ENCODE data around the gene CD99. TPM values are rescaled to one million over a fixed set of nuclear protein-coding genes. Genes with fewer than 3 reads are reported as not detected.

Gene CD99
- total and polyA plus RNA-seq, 2 donors (not counting 1 experiment from before 2014, with no cell fraction given) = 70.7 to 133 TPM

DNA sequence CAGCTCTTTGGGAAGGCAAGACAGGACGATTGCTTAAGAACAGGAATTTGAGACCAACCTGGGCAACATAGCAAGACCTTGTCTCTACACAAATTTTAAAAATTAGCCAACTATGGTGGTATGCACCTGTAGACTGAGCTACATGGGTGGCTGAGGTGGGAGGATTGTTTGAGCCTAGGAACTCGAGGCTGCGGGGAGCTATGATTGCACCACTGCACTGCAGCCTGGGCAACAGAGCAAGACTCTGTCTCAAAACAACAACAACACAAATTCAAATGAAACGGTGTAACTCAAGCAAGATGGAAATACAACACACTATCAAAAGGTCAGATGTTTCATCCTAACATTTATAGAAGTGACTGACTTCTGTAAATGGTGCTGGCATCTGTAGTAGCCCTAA, 97.9 kb downstream of the CD99 start:
- no peaks in the 10 kb centered on the region for H3K4me1 ChIP-seq (ENCODE audit: control insufficient read depth in 2 of 2, insufficient read depth in 2 of 2, low read length in 2 of 2)
- ATAC-seq (ENCODE audit: low read depth) = no peak
- peaks cover 16% of the 10 kb centered on the region for H3K27me3 Mint-ChIP-seq
- H3K27ac Mint-ChIP-seq = no peak overlapping the region
- H3K9me3 Mint-ChIP-seq (ENCODE audit: insufficient read depth) = no peaks in the 10 kb centered on the region
- no peaks in the 10 kb centered on the region for H3K36me3 ChIP-seq (replicated peaks in 1 of 2; ENCODE audit: control extremely low read depth in 1 of 2, control insufficient read depth in 1 of 2, extremely low read depth in 1 of 2, insufficient read depth in 2 of 2, low read length in 1 of 2)
- no CpG with 5 or more reads among the region's 4 CpGs for WGBS (ENCODE audit: insufficient coverage)
- H3K4me3 Mint-ChIP-seq = no peak overlapping the region
- H2AFZ ChIP-seq (ENCODE audit: insufficient read depth, low read depth, low read length, poor library complexity, severe bottlenecking) = no peak overlapping the region
- no peak for DNase-seq
- CTCF ChIA-PET = no interaction called here
- no peaks in the 10 kb centered on the region for H3K27me3 ChIP-seq (replicated peaks in 1 of 4; ENCODE audit: control extremely low read depth in 1 of 4, control insufficient read depth in 3 of 4, insufficient read depth in 4 of 4, low read length in 3 of 4)
- POLR2A ChIA-PET = no interaction called here
- no peaks in the 10 kb centered on the region for H3K4me1 Mint-ChIP-seq
- TF ChIP-seq, protein P1, sequence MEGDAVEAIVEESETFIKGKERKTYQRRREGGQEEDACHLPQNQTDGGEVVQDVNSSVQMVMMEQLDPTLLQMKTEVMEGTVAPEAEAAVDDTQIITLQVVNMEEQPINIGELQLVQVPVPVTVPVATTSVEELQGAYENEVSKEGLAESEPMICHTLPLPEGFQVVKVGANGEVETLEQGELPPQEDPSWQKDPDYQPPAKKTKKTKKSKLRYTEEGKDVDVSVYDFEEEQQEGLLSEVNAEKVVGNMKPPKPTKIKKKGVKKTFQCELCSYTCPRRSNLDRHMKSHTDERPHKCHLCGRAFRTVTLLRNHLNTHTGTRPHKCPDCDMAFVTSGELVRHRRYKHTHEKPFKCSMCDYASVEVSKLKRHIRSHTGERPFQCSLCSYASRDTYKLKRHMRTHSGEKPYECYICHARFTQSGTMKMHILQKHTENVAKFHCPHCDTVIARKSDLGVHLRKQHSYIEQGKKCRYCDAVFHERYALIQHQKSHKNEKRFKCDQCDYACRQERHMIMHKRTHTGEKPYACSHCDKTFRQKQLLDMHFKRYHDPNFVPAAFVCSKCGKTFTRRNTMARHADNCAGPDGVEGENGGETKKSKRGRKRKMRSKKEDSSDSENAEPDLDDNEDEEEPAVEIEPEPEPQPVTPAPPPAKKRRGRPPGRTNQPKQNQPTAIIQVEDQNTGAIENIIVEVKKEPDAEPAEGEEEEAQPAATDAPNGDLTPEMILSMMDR (IDR thresholded peaks at IDR 0.05) = no peak
- no peak for TF ChIP-seq EZH2 (IDR thresholded peaks at IDR 0.05; ENCODE audit: borderline replicate concordance, insufficient read depth, low read depth, low read length, poor library complexity, severe bottlenecking)
- H3K9me3 ChIP-seq (ENCODE audit: control extremely low read depth in 1 of 3, control insufficient read depth in 2 of 3, insufficient read depth in 1 of 3, low read length in 2 of 3) = no peaks in the 10 kb centered on the region
- no peak overlapping the region for H3K27ac ChIP-seq (ENCODE audit: low read length in 2 of 2)
- no peak overlapping the region for H3K4me3 ChIP-seq (ENCODE audit: control extremely low read depth in 1 of 5, extremely low read depth in 1 of 5, insufficient read depth in 1 of 5, low read depth in 2 of 5, low read length in 4 of 5)
- no peak overlapping the region for H3K4me2 ChIP-seq (replicated peaks; ENCODE audit: low read depth, low read length, poor library complexity, severe bottlenecking)
- intact Hi-C loops (cut with micrococcal nuclease) = no loop called here
- no peaks in the 10 kb centered on the region for H4K20me1 ChIP-seq (ENCODE audit: control insufficient read depth, insufficient read depth, low read length, poor library complexity, severe bottlenecking)
- no peaks in the 10 kb centered on the region for H3K79me2 ChIP-seq (ENCODE audit: control insufficient read depth, insufficient read depth, low read length)
- H3K9ac ChIP-seq (ENCODE audit: low read length) = no peak overlapping the region

DNA sequence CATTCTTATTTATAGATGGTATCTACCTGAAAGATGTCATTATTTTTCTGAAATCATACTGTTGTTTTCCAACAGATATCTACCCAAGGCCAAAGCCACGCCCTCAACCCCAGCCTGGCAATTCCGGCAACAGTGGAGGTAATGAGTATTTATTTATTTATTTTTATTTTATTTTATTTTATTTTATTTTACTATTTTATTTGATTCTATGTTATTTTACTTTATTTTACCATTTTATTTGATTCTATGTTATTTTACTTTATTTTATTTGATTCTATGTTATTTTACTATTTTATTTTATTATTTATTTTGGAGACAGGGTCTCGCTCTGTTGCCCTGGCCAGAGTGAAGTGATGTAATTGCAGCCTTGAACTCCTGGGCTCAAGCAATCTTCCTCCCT, 98.5 kb downstream of the CD99 start:
- intact Hi-C loops (cut with micrococcal nuclease) = no loop called here
- H3K4me1 ChIP-seq (ENCODE audit: control insufficient read depth in 2 of 2, insufficient read depth in 2 of 2, low read length in 2 of 2) = no peaks in the 10 kb centered on the region
- H3K9me3 ChIP-seq (ENCODE audit: control extremely low read depth in 1 of 3, control insufficient read depth in 2 of 3, insufficient read depth in 1 of 3, low read length in 2 of 3) = no peaks in the 10 kb centered on the region
- H3K27me3 ChIP-seq (replicated peaks in 1 of 4; ENCODE audit: control extremely low read depth in 1 of 4, control insufficient read depth in 3 of 4, insufficient read depth in 4 of 4, low read length in 3 of 4) = no peaks in the 10 kb centered on the region
- CTCF ChIA-PET = no interaction called here
- TF ChIP-seq EZH2 (IDR thresholded peaks at IDR 0.05; ENCODE audit: borderline replicate concordance, insufficient read depth, low read depth, low read length, poor library complexity, severe bottlenecking) = no peak
- TF ChIP-seq, protein P1 (IDR thresholded peaks at IDR 0.05) = no peak
- ATAC-seq (ENCODE audit: low read depth) (no peak), DNase-seq (no peak)
- no peaks in the 10 kb centered on the region for H3K36me3 ChIP-seq (replicated peaks in 1 of 2; ENCODE audit: control extremely low read depth in 1 of 2, control insufficient read depth in 1 of 2, extremely low read depth in 1 of 2, insufficient read depth in 2 of 2, low read length in 1 of 2)
- Mint-ChIP-seq H3K4me1 (no peaks in the 10 kb centered on the region), H3K27me3 (peaks cover 16% of the 10 kb centered on the region), H3K27ac (no peak overlapping the region), H3K4me3 (no peak overlapping the region), H3K9me3 (ENCODE audit: insufficient read depth) (no peaks in the 10 kb centered on the region)
- no peak overlapping the region for H3K9ac ChIP-seq (ENCODE audit: low read length)
- no peak overlapping the region for H3K27ac ChIP-seq (ENCODE audit: low read length in 2 of 2)
- no peaks in the 10 kb centered on the region for H4K20me1 ChIP-seq (ENCODE audit: control insufficient read depth, insufficient read depth, low read length, poor library complexity, severe bottlenecking)
- no peaks in the 10 kb centered on the region for H3K79me2 ChIP-seq (ENCODE audit: control insufficient read depth, insufficient read depth, low read length)
- H2AFZ ChIP-seq (ENCODE audit: insufficient read depth, low read depth, low read length, poor library complexity, severe bottlenecking) = no peak overlapping the region
- POLR2A ChIA-PET = no interaction called here
- H3K4me2 ChIP-seq (replicated peaks; ENCODE audit: low read depth, low read length, poor library complexity, severe bottlenecking) = no peak overlapping the region
- WGBS (ENCODE audit: insufficient coverage) = no CpG with 5 or more reads among the region's 3 CpGs
- H3K4me3 ChIP-seq (ENCODE audit: control extremely low read depth in 1 of 5, extremely low read depth in 1 of 5, insufficient read depth in 1 of 5, low read depth in 2 of 5, low read length in 4 of 5) = no peak overlapping the region

Other genes starting within 250 kb of the CD99 start
- 39.0 and 46.2 TPM in 2 replicates for gene DHRSX, start 190.3 kb upstream of the CD99 start, total RNA-seq
- 14.1 and 18.8 TPM in 2 replicates for gene DHRSX, start 190.3 kb upstream of the CD99 start, polyA plus RNA-seq
- gene ZBED1, start 190.3 kb upstream of the CD99 start, total RNA-seq = 44.7 and 54.5 TPM in 2 replicates
- gene ZBED1, start 190.3 kb upstream of the CD99 start, polyA plus RNA-seq = 11.3 and 20.3 TPM in 2 replicates
- gene XG, start 60.7 kb downstream of the CD99 start, total RNA-seq = 0.56 TPM in 1 of 2 replicates, not detected in the other
- 0.03 and 0.07 TPM in 2 replicates for gene XG, start 60.7 kb downstream of the CD99 start, polyA plus RNA-seq
- gene GYG2, start 137.6 kb downstream of the CD99 start, total RNA-seq = not detected in 2 replicates
- gene GYG2, start 137.6 kb downstream of the CD99 start, polyA plus RNA-seq = not detected in 2 replicates
- 10.9 and 13.3 TPM in 2 replicates for gene ARSD, start 238.0 kb downstream of the CD99 start, total RNA-seq
- gene ARSD, start 238.0 kb downstream of the CD99 start, polyA plus RNA-seq = 2.7 and 3.2 TPM in 2 replicates

All from B cell (primary cell).